ENCODE measurements around the gene AADACL2.
"Not testable (repeated sequence)": the region's sequence is repeated elsewhere in the genome, so short reads cannot be mapped to it uniquely, and the experiment has no call there.

Gene AADACL2

GRCh38 chr3:151733613-151734012 lies at the start of gene AADACL2:
Gene AADACL2 (plus strand): TSS chr3:151733927. CDS start chr3:151734036, 109 bp downstream.
- no peak for DNase-seq

- DNase-seq, result no peak
Observed at GRCh38 chr3:151684094-151684493, 49.6 kb upstream of the AADACL2 start.

- no peak for DNase-seq
Observed at GRCh38 chr3:151686257-151686656, 47.5 kb upstream of the AADACL2 start.

GRCh38 chr3:151687076-151687475 lies 46.7 kb upstream of the AADACL2 start:
- DNase-seq, result no peak

- DNase-seq, result no peak
Observed at GRCh38 chr3:151688571-151688970, 45.2 kb upstream of the AADACL2 start.

- no peak for DNase-seq
Observed at GRCh38 chr3:151690645-151691044, 43.1 kb upstream of the AADACL2 start.

GRCh38 chr3:151697496-151697895 lies 36.2 kb upstream of the AADACL2 start:
- no peak for DNase-seq

- DNase-seq, result no peak
Observed at GRCh38 chr3:151707216-151707615, 26.5 kb upstream of the AADACL2 start.

- DNase-seq, result no peak
Observed at GRCh38 chr3:151708868-151709267, 24.9 kb upstream of the AADACL2 start.

- no peak for DNase-seq
Observed at GRCh38 chr3:151709847-151710246, 23.9 kb upstream of the AADACL2 start.

GRCh38 chr3:151721294-151721693 lies 12.4 kb upstream of the AADACL2 start:
- no peak for DNase-seq

- DNase-seq, result no peak
Observed at GRCh38 chr3:151722856-151723255, 10.9 kb upstream of the AADACL2 start.

- no peak for DNase-seq
Observed at GRCh38 chr3:151724576-151725562, 8.9 kb upstream of the AADACL2 start.

- DNase-seq, result no peak
Observed at GRCh38 chr3:151726016-151726415, 7.7 kb upstream of the AADACL2 start.

GRCh38 chr3:151732861-151733260 lies 866 bp upstream of the AADACL2 start:
- no peak for DNase-seq

- DNase-seq, result no peak
Observed at GRCh38 chr3:151740581-151740980, 6.9 kb downstream of the AADACL2 start.

- DNase-seq, result no peak
Observed at GRCh38 chr3:151743855-151744254, 10.1 kb downstream of the AADACL2 start.

GRCh38 chr3:151750181-151750580 lies 16.5 kb downstream of the AADACL2 start:
- no peak for DNase-seq

- no peak for DNase-seq
Observed at GRCh38 chr3:151750678-151751077, 17.0 kb downstream of the AADACL2 start.

GRCh38 chr3:151751161-151751560 lies 17.4 kb downstream of the AADACL2 start:
- no peak for DNase-seq

- DNase-seq, result no peak
Observed at GRCh38 chr3:151753846-151754245, 20.1 kb downstream of the AADACL2 start.

GRCh38 chr3:151761581-151761980 lies 27.9 kb downstream of the AADACL2 start:
- no peak for DNase-seq

GRCh38 chr3:151764699-151765098 lies 31.0 kb downstream of the AADACL2 start:
- not testable (repeated sequence) for DNase-seq

- DNase-seq, result no peak
Observed at GRCh38 chr3:151765685-151766084, 32.0 kb downstream of the AADACL2 start.

GRCh38 chr3:151766454-151766853 lies 32.7 kb downstream of the AADACL2 start:
- DNase-seq, result no peak

All from CD4-positive, alpha-beta T cell treated with Interferon alpha-2 for 1 hour (primary cell).